Natural killer cell (primary cell): ENCODE data around the gene TERC. TPM values are rescaled to one million over a fixed set of nuclear protein-coding genes. Genes with fewer than 3 reads are reported as not detected.

ENCODE experiments used
- ATAC-seq, 3 donors: fragments of 150-1000 bp in 2 of 3; fragments of 200-7000 bp in 1 of 3; cut with Tn5 transposase; 1 replicate in 1 of 3; 2 replicates in 2 of 3; pipeline ENCODE4 v1.10.0; 2021; ENCODE audit warnings: mild to moderate bottlenecking in 2 of 3, moderate library complexity in 2 of 3
- DNase-seq, 2 donors: peaks; one replicate each; pipeline versions ENCODE4 v3.0.0 to v3.0.0-alpha.2; 2013 to 2021; ENCODE audit warnings: mixed read lengths in 1 of 2
- H3K27ac ChIP-seq: one replicate; pipeline ENCODE4 v1.5.1; 2013; ENCODE audit warnings: mild to moderate bottlenecking, low read length
- H3K27me3 ChIP-seq: one replicate; pipeline ENCODE4 v1.6.1; 2013; ENCODE audit warnings: low read length; ENCODE audit not compliant: control insufficient read depth, insufficient read depth
- H3K36me3 ChIP-seq: one replicate; pipeline ENCODE4 v1.6.1; 2013; ENCODE audit warnings: low read length; ENCODE audit not compliant: control insufficient read depth, insufficient read depth
- H3K4me1 ChIP-seq: one replicate; pipeline ENCODE4 v1.6.1; 2013; ENCODE audit warnings: low read length; ENCODE audit not compliant: control insufficient read depth, insufficient read depth
- H3K4me3 ChIP-seq: one replicate; pipeline ENCODE4 v1.5.1; 2013; ENCODE audit warnings: low read length
- H3K9me3 ChIP-seq: one replicate; pipeline ENCODE4 v1.6.1; 2013; ENCODE audit warnings: low read length; ENCODE audit not compliant: control insufficient read depth, insufficient read depth
- H3K27ac Mint-ChIP-seq, 2 donors: one replicate each; pipeline ENCODE4 v1.8.0; 2022; ENCODE audit warnings: mild to moderate bottlenecking in 2 of 2, mixed read lengths in 2 of 2, moderate library complexity in 1 of 2
- H3K27me3 Mint-ChIP-seq, 2 donors: one replicate each; pipeline ENCODE4 v1.8.0; 2022; ENCODE audit warnings: low read depth in 2 of 2, mixed read lengths in 2 of 2
- H3K36me3 Mint-ChIP-seq: one replicate; pipeline ENCODE4 v1.8.0; 2022; ENCODE audit warnings: mixed read lengths
- H3K4me1 Mint-ChIP-seq, 2 donors: one replicate each; pipeline ENCODE4 v1.8.0; 2022; ENCODE audit warnings: mixed read lengths in 2 of 2
- H3K4me3 Mint-ChIP-seq: one replicate; pipeline ENCODE4 v1.8.0; 2022; ENCODE audit warnings: mild to moderate bottlenecking, moderate library complexity, mixed read lengths
- H3K9me3 Mint-ChIP-seq, 2 donors: one replicate each; pipeline ENCODE4 v1.8.0; 2022; ENCODE audit warnings: mixed read lengths in 2 of 2
- CTCF ChIP-seq: fragments of 200-600 bp; IDR thresholded peaks from one replicate; pipeline ENCODE4 v1.8.0; 2022; ENCODE audit warnings: antibody characterized with exemption
- WGBS: methylation state at CpG from one replicate; pipeline ENCODE4 v1.1.7; 2013; ENCODE audit warnings: missing lambda C conversion rate; ENCODE audit not compliant: insufficient coverage; 5-methylcytosine and 5-hydroxymethylcytosine counted together
- intact Hi-C: fragments of 100-400 bp; cut with micrococcal nuclease; formaldehyde crosslinking; loops from one replicate; pipeline ENCODE4 v1.14.2; 2022
- total RNA-seq, 4 donors: library from RNA; stranded (reverse); fragments of 120-200 nt in 1 of 4; gene quantifications; one replicate each; pipeline versions ENCODE4 v1.2.3 to v1.2.4, GENCODE V29; 2013 to 2022

The TERC gene
- total RNA-seq, 3 donors from 2014 or later (not counting 1 experiment from before 2014, with no cell fraction given), result 0.92 to 2.7 (median 1.3) TPM

- TF ChIP-seq CTCF, result no peak
- no peaks in the 10 kb centered on the region for H3K4me1 Mint-ChIP-seq
- no peak for ATAC-seq
- no peaks in the 10 kb centered on the region for H3K9me3 Mint-ChIP-seq
- H3K4me3 ChIP-seq, result no peak overlapping the region
- no CpG with 5 or more reads among the region's 3 CpGs for WGBS
- H3K36me3 Mint-ChIP-seq, result no peaks in the 10 kb centered on the region
- no peak overlapping the region for H3K27ac Mint-ChIP-seq
- no peak overlapping the region for H3K4me3 Mint-ChIP-seq
- no peaks in the 10 kb centered on the region for H3K4me1 ChIP-seq
- H3K36me3 ChIP-seq, result no peaks in the 10 kb centered on the region
- H3K27me3 Mint-ChIP-seq, result no peaks in the 10 kb centered on the region
- no peak for DNase-seq
- H3K27ac ChIP-seq, result no peak overlapping the region
- H3K9me3 ChIP-seq, result no peaks in the 10 kb centered on the region
- intact Hi-C loops, result no loop called here
- no peaks in the 10 kb centered on the region for H3K27me3 ChIP-seq
These were observed 39.8 kb upstream of the TERC start for GRCh38 chr3:169804681-169805080.

GRCh38 chr3:169792359-169792758 is 27.5 kb upstream of the TERC start:
- H3K9me3 ChIP-seq, result no peaks in the 10 kb centered on the region
- Mint-ChIP-seq H3K36me3 (no peaks in the 10 kb centered on the region), H3K27me3 (no peaks in the 10 kb centered on the region), H3K4me3 (no peak overlapping the region), H3K27ac (no peak overlapping the region), H3K9me3 (no peaks in the 10 kb centered on the region), H3K4me1 (peaks cover 5 to 15% of the 10 kb centered on the region in 2 donors)
- H3K27ac ChIP-seq, result no peak overlapping the region
- H3K36me3 ChIP-seq, result peaks cover 12% of the 10 kb centered on the region
- H3K4me1 ChIP-seq, result no peaks in the 10 kb centered on the region
- WGBS, result 96% methylated on average over 1 of the region's 1 CpG
- DNase-seq (no peak), ATAC-seq (no peak)
- TF ChIP-seq CTCF, result no peak
- no peak overlapping the region for H3K4me3 ChIP-seq
- intact Hi-C loops, result no loop called here
- H3K27me3 ChIP-seq, result no peaks in the 10 kb centered on the region

GRCh38 chr3:169790687-169791429 is 26.0 kb upstream of the TERC start:
- H3K36me3 ChIP-seq, result peaks cover 26% of the 10 kb centered on the region
- no peaks in the 10 kb centered on the region for H3K27me3 ChIP-seq
- Mint-ChIP-seq H3K27ac (peak overlapping the region in 1 of 2 donors; percentile 32), H3K4me3 (no peak overlapping the region), H3K4me1 (peaks cover 5 to 15% of the 10 kb centered on the region in 2 donors), H3K36me3 (peaks cover 8% of the 10 kb centered on the region), H3K27me3 (no peaks in the 10 kb centered on the region), H3K9me3 (no peaks in the 10 kb centered on the region)
- no peak for DNase-seq
- no peaks in the 10 kb centered on the region for H3K9me3 ChIP-seq
- H3K4me3 ChIP-seq, result no peak overlapping the region
- TF ChIP-seq CTCF, result no peak
- intact Hi-C loops, result no loop called here
- H3K27ac ChIP-seq, result no peak overlapping the region
- no peak for ATAC-seq
- H3K4me1 ChIP-seq, result no peaks in the 10 kb centered on the region
- 77% methylated on average over 4 of the region's 4 CpGs for WGBS

- Mint-ChIP-seq H3K4me1 (peaks cover 5 to 15% of the 10 kb centered on the region in 2 donors), H3K27ac (peak overlapping the region in 1 of 2 donors; percentile 32), H3K4me3 (no peak overlapping the region), H3K36me3 (peaks cover 14% of the 10 kb centered on the region), H3K27me3 (no peaks in the 10 kb centered on the region), H3K9me3 (no peaks in the 10 kb centered on the region)
- ATAC-seq (no peak), DNase-seq (no peak)
- Histone ChIP-seq H3K4me3 (no peak overlapping the region), H3K27ac (no peak overlapping the region), H3K9me3 (no peaks in the 10 kb centered on the region), H3K36me3 (peaks cover 32% of the 10 kb centered on the region), H3K27me3 (no peaks in the 10 kb centered on the region), H3K4me1 (no peaks in the 10 kb centered on the region)
- TF ChIP-seq CTCF, result no peak
- intact Hi-C loops, result no loop called here
These were observed 25.4 kb upstream of the TERC start for GRCh38 chr3:169790219-169790618.
